ENCODE measurements around the gene TTLL5. TPM values are rescaled to one million over a fixed set of nuclear protein-coding genes. Genes with fewer than 3 reads are reported as not detected.

TTLL5 gene
- total and polyA plus RNA-seq, 10 of the 15 experiments (the other 5 are each of a cell fraction or from before 2014, with no cell fraction given), result 3.2 to 25.9 (median 13.8) TPM

DNA sequence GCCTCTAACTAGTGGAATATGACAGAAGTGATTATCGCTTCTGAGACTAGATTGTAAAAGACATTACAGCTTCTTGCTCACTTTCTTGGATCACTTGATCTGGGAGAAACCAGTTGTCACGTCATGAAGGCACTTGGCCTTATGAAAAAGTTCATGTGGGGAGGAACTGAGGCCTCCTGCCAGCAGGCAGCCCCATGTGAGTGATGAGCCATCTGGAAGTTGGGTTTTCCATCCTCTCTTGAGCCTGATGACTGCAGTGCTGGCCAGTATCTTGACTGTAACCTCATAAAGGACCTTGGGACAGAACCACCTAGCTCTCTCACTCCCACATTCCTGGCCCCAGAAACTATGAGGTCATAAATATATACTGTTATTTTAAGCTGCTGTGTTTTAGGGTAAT, 28.0 kb downstream of the TTLL5 start:
- no TSS peak for BruUV-seq (replicated peaks)
- in situ Hi-C loops (cut with MboI) (no loop called here), intact Hi-C loops (cut with micrococcal nuclease; ENCODE audit: unreplicated experiment) (no loop called here)
- Histone ChIP-seq H3K9ac (ENCODE audit: control insufficient read depth, insufficient read depth, low read length) (no peak overlapping the region), H3K4me3 (no peak overlapping the region), H3K36me3 (ENCODE audit: control insufficient read depth in 2 of 2, insufficient read depth in 2 of 2, low read length in 1 of 2) (peaks cover 3 to 10% of the 10 kb centered on the region in 2 experiments), H3K4me2 (ENCODE audit: control insufficient read depth, insufficient read depth) (no peak overlapping the region), H3K9me3 (replicated peaks; ENCODE audit: control insufficient read depth, insufficient read depth, low read length) (no peaks in the 10 kb centered on the region), H3K4me1 (ENCODE audit: control insufficient read depth, insufficient read depth, low read length) (no peaks in the 10 kb centered on the region), H3K27me3 (replicated peaks in 1 of 2; ENCODE audit: control insufficient read depth in 2 of 2, insufficient read depth in 2 of 2, low read length in 1 of 2) (no peaks in the 10 kb centered on the region), H2AFZ (ENCODE audit: control insufficient read depth, low read depth, low read length) (no peak overlapping the region), H3K27ac (ENCODE audit: control insufficient read depth, insufficient read depth) (no peak overlapping the region), H4K20me1 (ENCODE audit: control insufficient read depth, insufficient read depth) (no peaks in the 10 kb centered on the region), H3K79me2 (ENCODE audit: control insufficient read depth, insufficient read depth, low read length) (no peaks in the 10 kb centered on the region)
- ATAC-seq (no peak), FAIRE-seq (no peak), DNase-seq (ENCODE audit: low read depth, low spot score) (no peak)
- SMC1A ChIA-PET (ENCODE audit: uncharacterized antibody, unreplicated experiment), result no interaction called here
- TF ChIP-seq ASH2L (IDR thresholded peaks at IDR 0.05; ENCODE audit: borderline replicate concordance, low read depth) (no peak), ZSCAN29 (IDR thresholded peaks at IDR 0.05) (no peak), KDM1A (IDR thresholded peaks at IDR 0.05; ENCODE audit: borderline replicate concordance) (no peak), FOS (IDR thresholded peaks at IDR 0.05; ENCODE audit: borderline replicate concordance, extremely low read depth, insufficient read length) (no peak), NR2F1 (conservative IDR thresholded peaks at IDR 0.05) (no peak)
- WGBS (ENCODE audit: insufficient coverage, insufficient replicate concordance, low lambda C conversion rate, missing lambda C conversion rate), result 98% methylated on average over 2 of the region's 2 CpGs
- POLR2A ChIA-PET, result no interaction called here
- CTCF ChIA-PET, result interaction anchor here (1.0 to 1.5 kb wide), 2 partner anchors 20 to 545 kb away, joined by 3 to 7 read pairs; no protein-coding TSS in a partner anchor
- RAD21 ChIA-PET (ENCODE audit: unreplicated experiment), result no interaction called here

DNA sequence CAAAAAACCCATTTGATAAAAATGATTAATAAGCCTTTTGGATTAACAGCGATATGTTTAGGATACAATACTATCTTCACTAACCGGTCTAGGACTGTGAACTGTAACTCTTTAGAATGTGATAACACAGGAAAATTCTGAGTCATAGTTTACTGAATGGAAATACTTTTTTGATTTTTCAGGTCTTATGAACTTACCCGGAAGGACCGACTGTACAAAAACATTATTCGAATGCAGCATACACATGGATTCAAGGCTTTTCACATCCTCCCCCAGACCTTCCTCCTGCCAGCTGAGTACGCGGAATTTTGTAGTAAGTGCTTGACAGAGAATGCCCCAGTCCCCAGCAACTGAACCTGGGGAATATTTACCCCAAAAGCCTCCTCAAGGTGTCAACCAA, 29.0 kb downstream of the TTLL5 start:
- Histone ChIP-seq H3K9ac (ENCODE audit: control insufficient read depth, insufficient read depth, low read length) (no peak overlapping the region), H2AFZ (ENCODE audit: control insufficient read depth, low read depth, low read length) (no peak overlapping the region), H3K9me3 (replicated peaks; ENCODE audit: control insufficient read depth, insufficient read depth, low read length) (no peaks in the 10 kb centered on the region; the same call in 2 of the 3 replicates), H3K4me1 (ENCODE audit: control insufficient read depth, insufficient read depth, low read length) (no peaks in the 10 kb centered on the region), H3K4me3 (no peak overlapping the region), H3K27me3 (replicated peaks in 1 of 2; ENCODE audit: control insufficient read depth in 2 of 2, insufficient read depth in 2 of 2, low read length in 1 of 2) (no peaks in the 10 kb centered on the region), H3K36me3 (ENCODE audit: control insufficient read depth in 2 of 2, insufficient read depth in 2 of 2, low read length in 1 of 2) (peaks cover 3 to 10% of the 10 kb centered on the region in 2 experiments), H3K79me2 (ENCODE audit: control insufficient read depth, insufficient read depth, low read length) (no peaks in the 10 kb centered on the region), H4K20me1 (ENCODE audit: control insufficient read depth, insufficient read depth) (no peaks in the 10 kb centered on the region), H3K4me2 (ENCODE audit: control insufficient read depth, insufficient read depth) (no peak overlapping the region), H3K27ac (ENCODE audit: control insufficient read depth, insufficient read depth) (no peak overlapping the region)
- WGBS (ENCODE audit: insufficient coverage, insufficient replicate concordance, low lambda C conversion rate, missing lambda C conversion rate), result 98% methylated on average over 7 of the region's 7 CpGs
- FAIRE-seq, result no peak
- ChIA-PET RAD21 (ENCODE audit: unreplicated experiment) (no interaction called here), SMC1A (ENCODE audit: uncharacterized antibody, unreplicated experiment) (no interaction called here), CTCF (interaction anchor here (0.6 kb wide), 1 partner anchor 15 kb away, joined by 3 read pairs; no protein-coding TSS in a partner anchor), POLR2A (no interaction called here)
- DNase-seq (ENCODE audit: low read depth, low spot score), result no peak
- BruUV-seq (replicated peaks), result no TSS peak
- ATAC-seq, result no peak
- in situ Hi-C loops (cut with MboI), result no loop called here
- intact Hi-C loops (cut with micrococcal nuclease; ENCODE audit: unreplicated experiment), result no loop called here
- no peak for TF ChIP-seq MTA2 (IDR thresholded peaks at IDR 0.05; ENCODE audit: low read depth)
- TF ChIP-seq HDGF (IDR thresholded peaks at IDR 0.05), result no peak
- no peak for TF ChIP-seq NR2F1 (conservative IDR thresholded peaks at IDR 0.05)
- TF ChIP-seq, protein P1, sequence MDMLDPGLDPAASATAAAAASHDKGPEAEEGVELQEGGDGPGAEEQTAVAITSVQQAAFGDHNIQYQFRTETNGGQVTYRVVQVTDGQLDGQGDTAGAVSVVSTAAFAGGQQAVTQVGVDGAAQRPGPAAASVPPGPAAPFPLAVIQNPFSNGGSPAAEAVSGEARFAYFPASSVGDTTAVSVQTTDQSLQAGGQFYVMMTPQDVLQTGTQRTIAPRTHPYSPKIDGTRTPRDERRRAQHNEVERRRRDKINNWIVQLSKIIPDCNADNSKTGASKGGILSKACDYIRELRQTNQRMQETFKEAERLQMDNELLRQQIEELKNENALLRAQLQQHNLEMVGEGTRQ (IDR thresholded peaks at IDR 0.05; ENCODE audit: borderline replicate concordance, low read depth, low read length), result no peak
- TF ChIP-seq SMAD1 (IDR thresholded peaks at IDR 0.05; ENCODE audit: low read depth, partially characterized antibody), result no peak
- TF ChIP-seq, protein P2, sequence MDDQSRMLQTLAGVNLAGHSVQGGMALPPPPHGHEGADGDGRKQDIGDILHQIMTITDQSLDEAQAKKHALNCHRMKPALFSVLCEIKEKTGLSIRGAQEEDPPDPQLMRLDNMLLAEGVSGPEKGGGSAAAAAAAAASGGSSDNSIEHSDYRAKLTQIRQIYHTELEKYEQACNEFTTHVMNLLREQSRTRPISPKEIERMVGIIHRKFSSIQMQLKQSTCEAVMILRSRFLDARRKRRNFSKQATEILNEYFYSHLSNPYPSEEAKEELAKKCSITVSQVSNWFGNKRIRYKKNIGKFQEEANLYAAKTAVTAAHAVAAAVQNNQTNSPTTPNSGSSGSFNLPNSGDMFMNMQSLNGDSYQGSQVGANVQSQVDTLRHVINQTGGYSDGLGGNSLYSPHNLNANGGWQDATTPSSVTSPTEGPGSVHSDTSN (IDR thresholded peaks at IDR 0.05; ENCODE audit: insufficient replicate concordance, low read depth, low read length), result no peak
- TF ChIP-seq, protein P3, sequence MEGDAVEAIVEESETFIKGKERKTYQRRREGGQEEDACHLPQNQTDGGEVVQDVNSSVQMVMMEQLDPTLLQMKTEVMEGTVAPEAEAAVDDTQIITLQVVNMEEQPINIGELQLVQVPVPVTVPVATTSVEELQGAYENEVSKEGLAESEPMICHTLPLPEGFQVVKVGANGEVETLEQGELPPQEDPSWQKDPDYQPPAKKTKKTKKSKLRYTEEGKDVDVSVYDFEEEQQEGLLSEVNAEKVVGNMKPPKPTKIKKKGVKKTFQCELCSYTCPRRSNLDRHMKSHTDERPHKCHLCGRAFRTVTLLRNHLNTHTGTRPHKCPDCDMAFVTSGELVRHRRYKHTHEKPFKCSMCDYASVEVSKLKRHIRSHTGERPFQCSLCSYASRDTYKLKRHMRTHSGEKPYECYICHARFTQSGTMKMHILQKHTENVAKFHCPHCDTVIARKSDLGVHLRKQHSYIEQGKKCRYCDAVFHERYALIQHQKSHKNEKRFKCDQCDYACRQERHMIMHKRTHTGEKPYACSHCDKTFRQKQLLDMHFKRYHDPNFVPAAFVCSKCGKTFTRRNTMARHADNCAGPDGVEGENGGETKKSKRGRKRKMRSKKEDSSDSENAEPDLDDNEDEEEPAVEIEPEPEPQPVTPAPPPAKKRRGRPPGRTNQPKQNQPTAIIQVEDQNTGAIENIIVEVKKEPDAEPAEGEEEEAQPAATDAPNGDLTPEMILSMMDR (IDR thresholded peaks at IDR 0.05 in 2 of 3, conservative IDR thresholded peaks at IDR 0.05 in 1 of 3; ENCODE audit: control insufficient read depth in 2 of 3, extremely low read depth in 1 of 3, insufficient read depth in 1 of 3, low read depth in 3 of 3, low read length in 3 of 3), result no peak
- no peak for TF ChIP-seq ZNF274 (IDR thresholded peaks at IDR 0.05; ENCODE audit: insufficient read depth, insufficient read length)
- no peak for TF ChIP-seq KAT2A (conservative IDR thresholded peaks at IDR 0.05; ENCODE audit: control insufficient read depth, low read depth, low read length)
- no peak for TF ChIP-seq ESRRA (IDR thresholded peaks at IDR 0.05; ENCODE audit: low read length)
- TF ChIP-seq POLR2AphosphoS2 (IDR thresholded peaks at IDR 0.05; ENCODE audit: low read depth, low read length), result no peak
